Keratinocyte (primary cell): ENCODE data around the gene CDC42EP5.
"Not testable (repeated sequence)": the region's sequence is repeated elsewhere in the genome, so short reads cannot be mapped to it uniquely, and the experiment has no call there.

Source experiments
- CTCF ChIP-seq, 3 experiments: IDR thresholded peaks in 1 of 3; conservative IDR thresholded peaks in 1 of 3; optimal IDR thresholded peaks in 1 of 3; 2 replicates in 2 of 3; 3 replicates in 1 of 3; pipeline versions ENCODE3 to v1.5.1; 2011; ENCODE audit warnings: low read length in 3 of 3, mild to moderate bottlenecking in 3 of 3, moderate library complexity in 2 of 3, control low read depth in 1 of 3, inconsistent platforms in 1 of 3; ENCODE audit not compliant: insufficient read depth in 2 of 3; ENCODE audit errors: extremely low read depth in 1 of 3
- EZH2 ChIP-seq: IDR thresholded peaks from one replicate; pipeline ENCODE4 v1.6.1; 2012; ENCODE audit warnings: inconsistent platforms, mild to moderate bottlenecking, low read length, moderate library complexity

GRCh38 chr19:54497747-54498450 lies 24.8 kb upstream of the CDC42EP5 start:
- TF ChIP-seq CTCF (optimal IDR thresholded peaks at IDR 0.05 in 1 of 3, IDR thresholded peaks at IDR 0.05 in 1 of 3, conservative IDR thresholded peaks at IDR 0.05 in 1 of 3; ENCODE audit: extremely low read depth in 1 of 3, insufficient read depth in 2 of 3, low read length in 3 of 3); EZH2: not testable (repeated sequence)
